Caco-2 (cell line): ENCODE measurements around the gene OBI1. TPM values are rescaled to one million over a fixed set of nuclear protein-coding genes. Genes with fewer than 3 reads are reported as not detected.

Experiments used
- BruUV-seq: library from RNA; stranded (reverse); fragments of 400-500 nt; replicated peaks from 2 replicates; lab custom pipeline; 2021; lab: Mats Ljungman, UMichigan
- CTCF ChIA-PET: fragments of 300-600 bp; sonication (Branson Sonifier 250); formaldehyde crosslinking; loops from one replicate; lab custom pipeline; 2022; ENCODE audit warnings: antibody characterized with exemption; lab: Charles Lee
- POLR2A ChIA-PET: fragments of 300-600 bp; sonication (Branson Sonifier 250); formaldehyde crosslinking; loops from one replicate; lab custom pipeline; 2022; ENCODE audit warnings: antibody characterized with exemption; lab: Charles Lee
- DNase-seq, 2 experiments: peaks; one replicate each; pipeline versions ENCODE4 v3.0.0 to v3.0.0-alpha.2; 2020 to 2022
- H3K27me3 ChIP-seq: replicated peaks from 2 replicates; pipeline ENCODE4 v1.6.0; 2011; ENCODE audit warnings: low read length; ENCODE audit not compliant: control insufficient read depth, insufficient read depth
- H3K36me3 ChIP-seq: 2 replicates; pipeline ENCODE4 v1.5.1; 2011; ENCODE audit warnings: low read length; ENCODE audit not compliant: control insufficient read depth, insufficient read depth
- H3K4me1 ChIP-seq: fragments of 250-450 bp; sonication (Bioruptor Pico); 2 replicates; pipeline ENCODE4 v1.5.1; 2020; ENCODE audit warnings: mild to moderate bottlenecking
- H3K4me3 ChIP-seq: 2 replicates; pipeline ENCODE4 v1.5.1; 2011; ENCODE audit warnings: low read depth, mild to moderate bottlenecking, control low read depth, low read length
- H3K9me3 ChIP-seq: fragments of 250-450 bp; sonication (Bioruptor Pico); 2 replicates; pipeline ENCODE4 v1.5.1; 2020; ENCODE audit warnings: mild to moderate bottlenecking, moderate library complexity
- H3K27ac Mint-ChIP-seq: one replicate; pipeline ENCODE4 v1.8.0; 2022; ENCODE audit warnings: mixed read lengths; ENCODE audit not compliant: unreplicated experiment
- H3K27me3 Mint-ChIP-seq: one replicate; pipeline ENCODE4 v1.8.0; 2022; ENCODE audit warnings: mixed read lengths; ENCODE audit not compliant: insufficient read depth, unreplicated experiment
- H3K36me3 Mint-ChIP-seq: one replicate; pipeline ENCODE4 v1.8.0; 2022; ENCODE audit warnings: mild to moderate bottlenecking, mixed read lengths; ENCODE audit not compliant: insufficient read depth, unreplicated experiment
- H3K4me1 Mint-ChIP-seq: one replicate; pipeline ENCODE4 v1.8.0; 2022; ENCODE audit warnings: low read depth, mixed read lengths; ENCODE audit not compliant: unreplicated experiment
- H3K4me3 Mint-ChIP-seq: one replicate; pipeline ENCODE4 v1.8.0; 2022; ENCODE audit warnings: mild to moderate bottlenecking, moderate library complexity, mixed read lengths; ENCODE audit not compliant: unreplicated experiment
- H3K9me3 Mint-ChIP-seq: one replicate; pipeline ENCODE4 v1.8.0; 2022; ENCODE audit warnings: mixed read lengths; ENCODE audit not compliant: unreplicated experiment
- intact Hi-C: fragments of 100-400 bp; cut with micrococcal nuclease; formaldehyde crosslinking; loops from one replicate; pipeline ENCODE4 v1.10.0; 2022; ENCODE audit not compliant: unreplicated experiment
- total RNA-seq: library from RNA; stranded (reverse); gene quantifications from 2 replicates; pipeline ENCODE4 v1.2.3, GENCODE V29; 2022
- TF ChIP-seq, protein P1 (sequence below), 2 experiments: fragments of 200-600 bp in 1 of 2; IDR thresholded peaks; 1 replicate in 1 of 2; 2 replicates in 1 of 2; pipeline versions ENCODE4 v1.5.1 to v1.8.0; 2011 to 2022; ENCODE audit warnings: antibody characterized with exemption in 1 of 2, control low read depth in 1 of 2, inconsistent platforms in 1 of 2, low read depth in 1 of 2, low read length in 1 of 2, mild to moderate bottlenecking in 1 of 2, moderate library complexity in 1 of 2; ENCODE audit not compliant: insufficient read depth in 1 of 2, severe bottlenecking in 1 of 2, unreplicated experiment in 1 of 2

The OBI1 gene
- total RNA-seq, 1 experiment from 2014 or later: 19.9 TPM

DNA sequence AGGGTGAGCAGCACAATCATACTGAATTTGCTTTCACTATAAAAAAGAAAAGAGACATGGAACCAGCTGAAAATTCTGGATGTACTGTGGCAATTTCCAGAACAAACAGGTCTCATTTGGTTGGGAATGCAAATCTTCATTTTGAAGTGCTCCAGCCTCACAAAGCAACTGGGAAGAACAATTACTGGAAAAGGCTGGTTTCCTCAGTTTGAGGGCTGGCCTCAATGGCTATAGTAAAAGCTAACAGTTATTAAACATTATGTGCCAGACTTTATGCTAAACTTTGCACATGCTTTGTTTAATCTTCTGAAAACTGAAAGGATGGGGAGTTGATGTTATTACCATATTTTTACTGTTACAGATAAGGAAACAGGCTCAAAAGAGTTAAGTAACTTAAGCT, 3.0 kb downstream of the OBI1 start:
- H3K36me3 Mint-ChIP-seq: peaks cover 30% of the 10 kb centered on the region
- no TSS peak for BruUV-seq
- H3K4me1 ChIP-seq: peaks cover 8% of the 10 kb centered on the region
- no peaks in the 10 kb centered on the region for H3K36me3 ChIP-seq
- H3K4me3 Mint-ChIP-seq: no peak overlapping the region
- no peak overlapping the region for H3K4me3 ChIP-seq
- ChIA-PET CTCF (no interaction called here), POLR2A (no interaction called here)
- TF ChIP-seq, protein P1, sequence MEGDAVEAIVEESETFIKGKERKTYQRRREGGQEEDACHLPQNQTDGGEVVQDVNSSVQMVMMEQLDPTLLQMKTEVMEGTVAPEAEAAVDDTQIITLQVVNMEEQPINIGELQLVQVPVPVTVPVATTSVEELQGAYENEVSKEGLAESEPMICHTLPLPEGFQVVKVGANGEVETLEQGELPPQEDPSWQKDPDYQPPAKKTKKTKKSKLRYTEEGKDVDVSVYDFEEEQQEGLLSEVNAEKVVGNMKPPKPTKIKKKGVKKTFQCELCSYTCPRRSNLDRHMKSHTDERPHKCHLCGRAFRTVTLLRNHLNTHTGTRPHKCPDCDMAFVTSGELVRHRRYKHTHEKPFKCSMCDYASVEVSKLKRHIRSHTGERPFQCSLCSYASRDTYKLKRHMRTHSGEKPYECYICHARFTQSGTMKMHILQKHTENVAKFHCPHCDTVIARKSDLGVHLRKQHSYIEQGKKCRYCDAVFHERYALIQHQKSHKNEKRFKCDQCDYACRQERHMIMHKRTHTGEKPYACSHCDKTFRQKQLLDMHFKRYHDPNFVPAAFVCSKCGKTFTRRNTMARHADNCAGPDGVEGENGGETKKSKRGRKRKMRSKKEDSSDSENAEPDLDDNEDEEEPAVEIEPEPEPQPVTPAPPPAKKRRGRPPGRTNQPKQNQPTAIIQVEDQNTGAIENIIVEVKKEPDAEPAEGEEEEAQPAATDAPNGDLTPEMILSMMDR (IDR thresholded peaks at IDR 0.05; ENCODE audit: insufficient read depth in 1 of 2, low read depth in 1 of 2, low read length in 1 of 2, severe bottlenecking in 1 of 2, unreplicated experiment in 1 of 2): no peak
- H3K27ac Mint-ChIP-seq: no peak overlapping the region
- intact Hi-C loops: no loop called here
- peaks cover 9% of the 10 kb centered on the region for H3K4me1 Mint-ChIP-seq
- no peaks in the 10 kb centered on the region for H3K9me3 Mint-ChIP-seq
- no peaks in the 10 kb centered on the region for H3K27me3 ChIP-seq
- H3K9me3 ChIP-seq: no peaks in the 10 kb centered on the region
- H3K27me3 Mint-ChIP-seq: no peaks in the 10 kb centered on the region
- no peak for DNase-seq

DNA sequence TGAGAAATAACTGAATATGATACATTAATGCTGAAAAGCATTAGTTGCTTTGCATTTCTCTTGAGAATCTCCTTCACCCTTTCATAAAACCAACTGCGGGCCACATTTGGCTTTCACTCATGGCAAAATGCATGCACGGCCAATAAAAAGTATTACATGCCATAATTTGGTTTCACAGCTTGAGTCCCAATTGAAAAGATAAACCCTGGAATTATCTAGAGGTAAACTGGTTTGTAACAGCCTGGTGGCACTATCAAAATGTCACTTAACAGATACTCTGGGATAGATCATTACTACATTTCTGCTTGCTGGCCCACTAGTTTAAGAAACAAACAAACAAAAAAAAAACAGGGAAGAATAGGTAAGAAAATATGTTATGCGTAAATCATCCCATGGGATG, 3.9 kb downstream of the OBI1 start:
- no peaks in the 10 kb centered on the region for H3K27me3 Mint-ChIP-seq
- no peaks in the 10 kb centered on the region for H3K9me3 Mint-ChIP-seq
- no peak overlapping the region for H3K27ac Mint-ChIP-seq
- H3K4me1 Mint-ChIP-seq: peaks cover 9% of the 10 kb centered on the region
- H3K36me3 Mint-ChIP-seq: peaks cover 30% of the 10 kb centered on the region
- peaks cover 12% of the 10 kb centered on the region for H3K4me1 ChIP-seq
- CTCF ChIA-PET: no interaction called here
- TF ChIP-seq, protein P1 (IDR thresholded peaks at IDR 0.05; ENCODE audit: insufficient read depth in 1 of 2, low read depth in 1 of 2, low read length in 1 of 2, severe bottlenecking in 1 of 2, unreplicated experiment in 1 of 2): no peak
- POLR2A ChIA-PET: no interaction called here
- no peaks in the 10 kb centered on the region for H3K27me3 ChIP-seq
- BruUV-seq: no TSS peak
- no peak overlapping the region for H3K4me3 Mint-ChIP-seq
- no peak for DNase-seq
- no peak overlapping the region for H3K4me3 ChIP-seq
- no peaks in the 10 kb centered on the region for H3K36me3 ChIP-seq
- intact Hi-C loops: no loop called here
- H3K9me3 ChIP-seq: no peaks in the 10 kb centered on the region

DNA sequence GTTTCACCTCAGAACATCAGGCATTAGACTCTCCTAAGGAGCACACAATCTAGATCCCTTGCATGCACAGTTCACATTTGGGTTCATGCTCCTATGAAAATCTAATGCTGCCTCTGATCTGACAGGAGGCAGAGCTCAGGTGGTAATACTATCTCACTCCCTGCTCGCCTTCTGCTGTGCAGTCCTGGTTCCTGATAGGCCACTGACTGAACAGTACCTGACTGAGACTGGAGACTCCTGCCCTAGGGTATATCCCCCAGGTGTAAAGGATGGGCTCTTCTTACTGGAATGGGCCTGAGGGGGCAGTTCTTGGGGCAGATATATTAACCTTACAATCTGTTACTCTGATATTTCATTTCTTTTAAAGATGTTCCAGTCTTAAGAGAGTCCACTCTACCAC, 6.3 kb downstream of the OBI1 start:
- intact Hi-C loops: no loop called here
- no TSS peak for BruUV-seq
- Histone ChIP-seq H3K4me1 (peaks cover 27% of the 10 kb centered on the region), H3K27me3 (no peaks in the 10 kb centered on the region), H3K9me3 (no peaks in the 10 kb centered on the region), H3K36me3 (no peaks in the 10 kb centered on the region; the same call in 1 of the 2 replicates), H3K4me3 (no peak overlapping the region)
- TF ChIP-seq, protein P1 (IDR thresholded peaks at IDR 0.05; ENCODE audit: insufficient read depth in 1 of 2, low read depth in 1 of 2, low read length in 1 of 2, severe bottlenecking in 1 of 2, unreplicated experiment in 1 of 2): no peak
- Mint-ChIP-seq H3K4me3 (no peak overlapping the region), H3K9me3 (no peaks in the 10 kb centered on the region), H3K27me3 (no peaks in the 10 kb centered on the region), H3K27ac (no peak overlapping the region), H3K4me1 (peaks cover 3% of the 10 kb centered on the region), H3K36me3 (peaks cover 14% of the 10 kb centered on the region)
- no peak for DNase-seq
- ChIA-PET POLR2A (no interaction called here), CTCF (no interaction called here)
